GM13977 (cell line): ENCODE measurements around the gene NYAP2.

Experiments
- DNase-seq: peaks from one replicate; pipeline ENCODE4 v3.0.0; 2012; ENCODE audit warnings: low spot score
- CTCF ChIP-seq: IDR thresholded peaks from 2 replicates; pipeline ENCODE4 v1.5.1; 2012; ENCODE audit warnings: mild to moderate bottlenecking, control low read depth; ENCODE audit not compliant: insufficient read depth; ENCODE audit errors: extremely low read depth, missing control alignments
- in situ Hi-C: fragments of 300-500 bp; cut with MboI; formaldehyde crosslinking; loops from one replicate; pipeline ENCODE4 v1.12.0; 2022; ENCODE audit warnings: low sequenced_read_pairs, low pct_unique_long_range_greater_than_20kb, mixed read lengths, inconsistent platforms; ENCODE audit not compliant: unreplicated experiment

Gene NYAP2

GRCh38 chr2:225416616-225417367 is 17.3 kb downstream of the NYAP2 start:
- DNase-seq, result no peak
- TF ChIP-seq CTCF, result no peak
- in situ Hi-C loops, result no loop called here

- DNase-seq, result no peak
- in situ Hi-C loops, result no loop called here
- TF ChIP-seq CTCF, result no peak
Observed at GRCh38 chr2:225419033-225419432, 19.5 kb downstream of the NYAP2 start.

GRCh38 chr2:225422145-225422544 is 22.6 kb downstream of the NYAP2 start:
- in situ Hi-C loops, result no loop called here
- no peak for DNase-seq
- TF ChIP-seq CTCF, result no peak

GRCh38 chr2:225425284-225425683 is 25.8 kb downstream of the NYAP2 start:
- DNase-seq, result no peak
- in situ Hi-C loops, result no loop called here
- TF ChIP-seq CTCF, result no peak

- no peak for DNase-seq
- in situ Hi-C loops, result no loop called here
- TF ChIP-seq CTCF, result no peak
Observed at GRCh38 chr2:225428360-225428759, 28.9 kb downstream of the NYAP2 start.

GRCh38 chr2:225429717-225430116 is 30.2 kb downstream of the NYAP2 start:
- no peak for TF ChIP-seq CTCF
- in situ Hi-C loops, result no loop called here
- no peak for DNase-seq
